ENCODE data around the gene KCNC1. TPM values are rescaled to one million over a fixed set of nuclear protein-coding genes. Genes with fewer than 3 reads are reported as not detected.

Gene KCNC1
- total RNA-seq, 1 experiment from 2014 or later, result 0.26 TPM

- H3K27ac Mint-ChIP-seq (ENCODE audit: unreplicated experiment), result no peak overlapping the region
- CTCF ChIA-PET, result no interaction called here
- H3K36me3 Mint-ChIP-seq (ENCODE audit: insufficient read depth, unreplicated experiment), result no peaks in the 10 kb centered on the region
- no peaks in the 10 kb centered on the region for H3K4me1 Mint-ChIP-seq (ENCODE audit: low read depth, unreplicated experiment)
- DNase-seq, result no peak
- intact Hi-C loops (cut with micrococcal nuclease; ENCODE audit: unreplicated experiment), result no loop called here
- BruUV-seq (replicated peaks), result no TSS peak
- TF ChIP-seq, protein P1, sequence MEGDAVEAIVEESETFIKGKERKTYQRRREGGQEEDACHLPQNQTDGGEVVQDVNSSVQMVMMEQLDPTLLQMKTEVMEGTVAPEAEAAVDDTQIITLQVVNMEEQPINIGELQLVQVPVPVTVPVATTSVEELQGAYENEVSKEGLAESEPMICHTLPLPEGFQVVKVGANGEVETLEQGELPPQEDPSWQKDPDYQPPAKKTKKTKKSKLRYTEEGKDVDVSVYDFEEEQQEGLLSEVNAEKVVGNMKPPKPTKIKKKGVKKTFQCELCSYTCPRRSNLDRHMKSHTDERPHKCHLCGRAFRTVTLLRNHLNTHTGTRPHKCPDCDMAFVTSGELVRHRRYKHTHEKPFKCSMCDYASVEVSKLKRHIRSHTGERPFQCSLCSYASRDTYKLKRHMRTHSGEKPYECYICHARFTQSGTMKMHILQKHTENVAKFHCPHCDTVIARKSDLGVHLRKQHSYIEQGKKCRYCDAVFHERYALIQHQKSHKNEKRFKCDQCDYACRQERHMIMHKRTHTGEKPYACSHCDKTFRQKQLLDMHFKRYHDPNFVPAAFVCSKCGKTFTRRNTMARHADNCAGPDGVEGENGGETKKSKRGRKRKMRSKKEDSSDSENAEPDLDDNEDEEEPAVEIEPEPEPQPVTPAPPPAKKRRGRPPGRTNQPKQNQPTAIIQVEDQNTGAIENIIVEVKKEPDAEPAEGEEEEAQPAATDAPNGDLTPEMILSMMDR (IDR thresholded peaks at IDR 0.05; ENCODE audit: unreplicated experiment), result no peak
- H3K9me3 Mint-ChIP-seq (ENCODE audit: low read depth, unreplicated experiment), result no peaks in the 10 kb centered on the region
- H3K27me3 Mint-ChIP-seq (ENCODE audit: unreplicated experiment), result peaks cover 9% of the 10 kb centered on the region
- no peak overlapping the region for H3K4me3 Mint-ChIP-seq (ENCODE audit: low read depth, unreplicated experiment)
Measured at GRCh38 chr11:17714870-17715269, 19.7 kb upstream of the KCNC1 start.

GRCh38 chr11:17716807-17717206 is 17.8 kb upstream of the KCNC1 start:
- CTCF ChIA-PET, result no interaction called here
- Mint-ChIP-seq H3K36me3 (ENCODE audit: insufficient read depth, unreplicated experiment) (no peaks in the 10 kb centered on the region), H3K4me1 (ENCODE audit: low read depth, unreplicated experiment) (no peaks in the 10 kb centered on the region), H3K27me3 (ENCODE audit: unreplicated experiment) (peaks cover 12% of the 10 kb centered on the region), H3K27ac (ENCODE audit: unreplicated experiment) (no peak overlapping the region), H3K9me3 (ENCODE audit: low read depth, unreplicated experiment) (no peaks in the 10 kb centered on the region), H3K4me3 (ENCODE audit: low read depth, unreplicated experiment) (no peak overlapping the region)
- TF ChIP-seq, protein P1 (IDR thresholded peaks at IDR 0.05; ENCODE audit: unreplicated experiment), result no peak
- BruUV-seq (replicated peaks), result no TSS peak
- DNase-seq, result no peak
- intact Hi-C loops (cut with micrococcal nuclease; ENCODE audit: unreplicated experiment), result no loop called here

DNA sequence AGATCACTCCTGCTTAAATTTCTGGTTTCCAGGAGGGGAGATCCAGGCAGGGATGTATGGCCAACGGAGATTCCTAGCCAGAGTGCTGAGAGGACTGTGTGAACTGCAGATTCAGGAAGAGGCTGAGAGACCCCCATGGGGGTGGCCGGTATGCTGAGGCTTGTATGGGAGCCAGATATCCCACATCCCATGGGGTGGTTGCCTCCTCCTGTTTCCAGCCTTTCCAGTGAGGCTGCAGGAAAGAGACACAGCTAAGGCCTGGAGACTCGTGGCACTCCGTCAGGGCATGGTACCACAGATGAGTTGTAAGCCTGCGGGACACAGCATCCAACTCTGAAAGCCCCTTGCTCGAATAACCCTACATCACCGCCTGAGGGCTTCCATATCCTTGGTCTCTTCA is 16.6 kb upstream of the KCNC1 start:
- peaks cover 24% of the 10 kb centered on the region for H3K27me3 Mint-ChIP-seq (ENCODE audit: unreplicated experiment)
- TF ChIP-seq, protein P1 (IDR thresholded peaks at IDR 0.05; ENCODE audit: unreplicated experiment), result no peak
- DNase-seq, result no peak
- H3K36me3 Mint-ChIP-seq (ENCODE audit: insufficient read depth, unreplicated experiment), result no peaks in the 10 kb centered on the region
- intact Hi-C loops (cut with micrococcal nuclease; ENCODE audit: unreplicated experiment), result no loop called here
- CTCF ChIA-PET, result no interaction called here
- H3K9me3 Mint-ChIP-seq (ENCODE audit: low read depth, unreplicated experiment), result no peaks in the 10 kb centered on the region
- H3K4me1 Mint-ChIP-seq (ENCODE audit: low read depth, unreplicated experiment), result no peaks in the 10 kb centered on the region
- H3K4me3 Mint-ChIP-seq (ENCODE audit: low read depth, unreplicated experiment), result no peak overlapping the region
- no TSS peak for BruUV-seq (replicated peaks)
- H3K27ac Mint-ChIP-seq (ENCODE audit: unreplicated experiment), result no peak overlapping the region

DNA sequence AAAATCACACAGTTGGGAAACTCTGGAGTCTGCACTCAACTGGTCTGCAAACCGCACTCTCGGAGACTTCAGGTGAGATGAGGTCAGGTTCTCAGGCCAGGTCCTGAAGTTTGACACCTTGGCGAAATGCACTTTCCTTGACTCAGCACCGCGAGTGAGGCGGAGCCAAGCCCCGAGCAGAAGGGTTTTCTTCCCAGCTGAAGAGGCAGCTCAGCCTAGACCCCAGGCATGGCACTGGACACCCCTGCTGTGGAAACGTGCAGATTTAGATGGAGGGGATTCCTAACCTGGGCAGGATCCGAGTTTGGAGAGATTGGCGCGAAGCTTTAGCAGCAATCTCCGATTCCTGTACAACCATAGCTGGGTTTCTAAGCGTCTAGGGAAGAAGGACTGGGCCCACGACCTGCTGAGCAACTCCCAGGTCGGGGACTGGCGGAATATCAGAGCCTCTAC is 16.0 kb upstream of the KCNC1 start:
- Mint-ChIP-seq H3K4me1 (ENCODE audit: low read depth, unreplicated experiment) (no peaks in the 10 kb centered on the region), H3K27me3 (ENCODE audit: unreplicated experiment) (peaks cover 26% of the 10 kb centered on the region), H3K27ac (ENCODE audit: unreplicated experiment) (no peak overlapping the region), H3K36me3 (ENCODE audit: insufficient read depth, unreplicated experiment) (no peaks in the 10 kb centered on the region), H3K4me3 (ENCODE audit: low read depth, unreplicated experiment) (no peak overlapping the region), H3K9me3 (ENCODE audit: low read depth, unreplicated experiment) (no peaks in the 10 kb centered on the region)
- TF ChIP-seq, protein P1 (IDR thresholded peaks at IDR 0.05; ENCODE audit: unreplicated experiment), result no peak
- DNase-seq, result no peak
- no TSS peak for BruUV-seq (replicated peaks)
- intact Hi-C loops (cut with micrococcal nuclease; ENCODE audit: unreplicated experiment), result no loop called here
- CTCF ChIA-PET, result no interaction called here

Data from Calu3 (cell line).